Stimulated activated CD8-positive, alpha-beta memory T cell treated with anti-CD3 and anti-CD28 coated beads, Interleukin-4, amount 100 ng/mL, for 1 hour (primary cell): ENCODE data around the gene PSME3.
"Not testable (repeated sequence)": the region's sequence is repeated elsewhere in the genome, so short reads cannot be mapped to it uniquely, and the experiment has no call there.

Source experiments
- DNase-seq, 2 donors: peaks; one replicate each; pipeline ENCODE4 v3.0.0-alpha.2; 2020; ENCODE audit warnings: low read depth in 2 of 2, low spot score in 1 of 2

The PSME3 gene

GRCh38 chr17:42877037-42877436 lies 43.8 kb downstream of the PSME3 start:
- no peak for DNase-seq

- DNase-seq: no peak
These were observed 45.1 kb downstream of the PSME3 start for GRCh38 chr17:42878123-42878880.

GRCh38 chr17:42878924-42879595 lies 45.9 kb downstream of the PSME3 start:
- DNase-seq: no peak

GRCh38 chr17:42879596-42879985 lies 46.4 kb downstream of the PSME3 start:
- DNase-seq: no peak

GRCh38 chr17:42880776-42881310 lies 47.6 kb downstream of the PSME3 start:
- no peak for DNase-seq

- DNase-seq: not testable (repeated sequence)
These were observed 48.5 kb downstream of the PSME3 start for GRCh38 chr17:42881706-42882105.

GRCh38 chr17:42882166-42882565 lies 49.0 kb downstream of the PSME3 start:
- DNase-seq: no peak

GRCh38 chr17:42883802-42884558 lies 50.8 kb downstream of the PSME3 start:
- no peak for DNase-seq

- DNase-seq: not testable (repeated sequence)
These were observed 52.6 kb downstream of the PSME3 start for GRCh38 chr17:42885806-42886205.

- no peak for DNase-seq
These were observed 53.3 kb downstream of the PSME3 start for GRCh38 chr17:42886283-42887176.

GRCh38 chr17:42889809-42890208 lies 56.6 kb downstream of the PSME3 start:
- DNase-seq: no peak

GRCh38 chr17:42891539-42892152 lies 58.4 kb downstream of the PSME3 start:
- DNase-seq: no peak

GRCh38 chr17:42893359-42893758 lies 60.2 kb downstream of the PSME3 start:
- no peak for DNase-seq
